Endometrial microvascular endothelial cells (primary cell): ENCODE measurements around the gene ARHGAP10. TPM values are rescaled to one million over a fixed set of nuclear protein-coding genes. Genes with fewer than 3 reads are reported as not detected.
"Not testable (repeated sequence)": the region's sequence is repeated elsewhere in the genome, so short reads cannot be mapped to it uniquely, and the experiment has no call there.

Experiments
- in situ Hi-C: cut with HindIII; loops from 2 replicates; pipeline ENCODE4 v1.10.0; 2017; ENCODE audit warnings: low sequenced_read_pairs, low pct_unique_long_range_greater_than_20kb; ENCODE audit errors: inconsistent ontology term
- total RNA-seq: library from RNA; depleted of rRNA; stranded (reverse); fragments of >200 nt; gene quantifications from one replicate; pipeline ENCODE4 v1.2.3, GENCODE V29; 2015; ENCODE audit errors: inconsistent ontology term

ARHGAP10 gene
- total RNA-seq, 1 donor from 2014 or later, result 28.1 TPM

GRCh38 chr4:148083073-148083472 lies 351.2 kb downstream of the ARHGAP10 start:
- in situ Hi-C loops, result not testable (repeated sequence)

- in situ Hi-C loops, result no loop called here
These were observed 357.7 kb downstream of the ARHGAP10 start for GRCh38 chr4:148089624-148090023.

- in situ Hi-C loops, result no loop called here
These were observed 358.1 kb downstream of the ARHGAP10 start for GRCh38 chr4:148090029-148090428.

- in situ Hi-C loops, result no loop called here
These were observed 358.9 kb downstream of the ARHGAP10 start for GRCh38 chr4:148090503-148091476.

GRCh38 chr4:148091896-148092295 lies 360.0 kb downstream of the ARHGAP10 start:
- in situ Hi-C loops, result no loop called here

- in situ Hi-C loops, result no loop called here
These were observed 360.6 kb downstream of the ARHGAP10 start for GRCh38 chr4:148092316-148093014.

- in situ Hi-C loops, result no loop called here
These were observed 361.2 kb downstream of the ARHGAP10 start for GRCh38 chr4:148093065-148093464.

GRCh38 chr4:148094149-148094548 lies 362.3 kb downstream of the ARHGAP10 start:
- in situ Hi-C loops, result no loop called here

GRCh38 chr4:148095346-148095923 lies 363.5 kb downstream of the ARHGAP10 start:
- in situ Hi-C loops, result no loop called here

GRCh38 chr4:148097801-148098200 lies 365.9 kb downstream of the ARHGAP10 start:
- in situ Hi-C loops, result no loop called here

- in situ Hi-C loops, result no loop called here
These were observed 369.3 kb downstream of the ARHGAP10 start for GRCh38 chr4:148101235-148101634.

- in situ Hi-C loops, result no loop called here
These were observed 369.9 kb downstream of the ARHGAP10 start for GRCh38 chr4:148101790-148102189.

GRCh38 chr4:148103597-148104355 lies 371.9 kb downstream of the ARHGAP10 start:
- in situ Hi-C loops, result no loop called here

GRCh38 chr4:148108766-148109165 lies 376.9 kb downstream of the ARHGAP10 start:
- in situ Hi-C loops, result no loop called here

- in situ Hi-C loops, result no loop called here
These were observed 377.3 kb downstream of the ARHGAP10 start for GRCh38 chr4:148109216-148109615.

GRCh38 chr4:148110169-148110568 lies 378.3 kb downstream of the ARHGAP10 start:
- in situ Hi-C loops, result no loop called here

GRCh38 chr4:148112231-148112982 lies 380.5 kb downstream of the ARHGAP10 start:
- in situ Hi-C loops, result no loop called here

GRCh38 chr4:148114436-148114835 lies 382.5 kb downstream of the ARHGAP10 start:
- in situ Hi-C loops, result no loop called here
